Liver (tissue), 3 donors: ENCODE data around the gene SLC18A3.

Experiments
- EGR1 ChIP-seq, 2 donors: IDR thresholded peaks; 2 replicates each; pipeline ENCODE4 v1.6.1; 2016 to 2018; ENCODE audit warnings: antibody characterized with exemption in 2 of 2, low read depth in 2 of 2
- FOXA1 ChIP-seq: IDR thresholded peaks from 2 replicates; pipeline ENCODE4 v1.6.1; 2016; ENCODE audit warnings: antibody characterized with exemption
- GABPA ChIP-seq, 2 donors: IDR thresholded peaks in 1 of 2; conservative IDR thresholded peaks in 1 of 2; 2 replicates each; pipeline ENCODE4 v1.6.1; 2016; ENCODE audit warnings: antibody characterized with exemption in 2 of 2, mild to moderate bottlenecking in 1 of 2, moderate library complexity in 1 of 2
- HNF4A ChIP-seq, 2 donors: conservative IDR thresholded peaks; 2 replicates each; pipeline ENCODE4 v1.6.1; 2016; ENCODE audit warnings: antibody characterized with exemption in 2 of 2, mild to moderate bottlenecking in 2 of 2
- JUND ChIP-seq, 2 donors: IDR thresholded peaks; 2 replicates each; pipeline ENCODE4 v1.6.1; 2016; ENCODE audit warnings: antibody characterized with exemption in 2 of 2
- TAF1 ChIP-seq: conservative IDR thresholded peaks from 2 replicates; pipeline ENCODE4 v1.6.1; 2016; ENCODE audit warnings: antibody characterized with exemption, mild to moderate bottlenecking
- TF ChIP-seq, protein P1 (sequence below): fragments of 150-350 bp; IDR thresholded peaks from 2 replicates; pipeline ENCODE4 v1.5.1; 2017; ENCODE audit warnings: improper control_type of control experiment, low read depth, low read length; ENCODE audit not compliant: missing input control
- TF ChIP-seq, protein P2 (sequence below): IDR thresholded peaks from 2 replicates; pipeline ENCODE4 v1.6.1; 2016; ENCODE audit warnings: antibody characterized with exemption, mild to moderate bottlenecking
- TF ChIP-seq, protein P3 (sequence below): IDR thresholded peaks from 2 replicates; pipeline ENCODE4 v1.6.1; 2016; ENCODE audit warnings: antibody characterized with exemption
- donor health status: healthy.
- donor health status: healthy.

DNA sequence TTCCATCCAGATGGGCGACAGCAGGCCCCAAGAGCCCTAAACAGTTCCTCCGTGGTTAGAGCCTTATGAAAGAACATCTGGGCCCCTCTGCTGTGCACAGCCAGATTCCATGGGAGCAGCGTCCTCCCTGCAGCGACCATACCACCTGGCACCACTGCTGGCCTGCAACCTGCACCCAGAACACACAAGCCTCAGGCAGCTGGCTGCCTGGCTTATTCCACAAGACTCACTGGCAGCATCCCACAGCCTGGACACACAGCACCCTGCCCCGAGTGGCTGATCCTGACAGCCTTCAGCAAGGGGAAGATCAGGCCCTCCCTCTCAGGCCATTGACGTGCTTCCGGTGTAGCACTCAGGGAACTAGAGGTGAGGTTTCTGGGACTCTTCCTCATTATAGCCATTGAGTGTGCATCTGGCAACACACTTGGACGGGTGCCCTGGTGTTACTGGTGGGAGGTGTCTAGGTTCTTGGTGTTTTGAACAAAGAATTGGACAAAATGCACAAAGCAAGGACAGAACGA, 37.5 kb upstream of the SLC18A3 start:
- TF ChIP-seq, protein P1, sequence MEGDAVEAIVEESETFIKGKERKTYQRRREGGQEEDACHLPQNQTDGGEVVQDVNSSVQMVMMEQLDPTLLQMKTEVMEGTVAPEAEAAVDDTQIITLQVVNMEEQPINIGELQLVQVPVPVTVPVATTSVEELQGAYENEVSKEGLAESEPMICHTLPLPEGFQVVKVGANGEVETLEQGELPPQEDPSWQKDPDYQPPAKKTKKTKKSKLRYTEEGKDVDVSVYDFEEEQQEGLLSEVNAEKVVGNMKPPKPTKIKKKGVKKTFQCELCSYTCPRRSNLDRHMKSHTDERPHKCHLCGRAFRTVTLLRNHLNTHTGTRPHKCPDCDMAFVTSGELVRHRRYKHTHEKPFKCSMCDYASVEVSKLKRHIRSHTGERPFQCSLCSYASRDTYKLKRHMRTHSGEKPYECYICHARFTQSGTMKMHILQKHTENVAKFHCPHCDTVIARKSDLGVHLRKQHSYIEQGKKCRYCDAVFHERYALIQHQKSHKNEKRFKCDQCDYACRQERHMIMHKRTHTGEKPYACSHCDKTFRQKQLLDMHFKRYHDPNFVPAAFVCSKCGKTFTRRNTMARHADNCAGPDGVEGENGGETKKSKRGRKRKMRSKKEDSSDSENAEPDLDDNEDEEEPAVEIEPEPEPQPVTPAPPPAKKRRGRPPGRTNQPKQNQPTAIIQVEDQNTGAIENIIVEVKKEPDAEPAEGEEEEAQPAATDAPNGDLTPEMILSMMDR = no peak
- TF ChIP-seq TAF1 (no peak), JUND (IDR thresholded peaks at IDR 0.05) (no peak), HNF4A (conservative IDR thresholded peaks at IDR 0.05) (no peak), EGR1 (IDR thresholded peaks at IDR 0.05; ENCODE audit: low read depth in 2 of 2) (no peak), GABPA (IDR thresholded peaks at IDR 0.05 in 1 of 2, conservative IDR thresholded peaks at IDR 0.05 in 1 of 2) (no peak), FOXA1 (no peak)
- TF ChIP-seq, protein P2, sequence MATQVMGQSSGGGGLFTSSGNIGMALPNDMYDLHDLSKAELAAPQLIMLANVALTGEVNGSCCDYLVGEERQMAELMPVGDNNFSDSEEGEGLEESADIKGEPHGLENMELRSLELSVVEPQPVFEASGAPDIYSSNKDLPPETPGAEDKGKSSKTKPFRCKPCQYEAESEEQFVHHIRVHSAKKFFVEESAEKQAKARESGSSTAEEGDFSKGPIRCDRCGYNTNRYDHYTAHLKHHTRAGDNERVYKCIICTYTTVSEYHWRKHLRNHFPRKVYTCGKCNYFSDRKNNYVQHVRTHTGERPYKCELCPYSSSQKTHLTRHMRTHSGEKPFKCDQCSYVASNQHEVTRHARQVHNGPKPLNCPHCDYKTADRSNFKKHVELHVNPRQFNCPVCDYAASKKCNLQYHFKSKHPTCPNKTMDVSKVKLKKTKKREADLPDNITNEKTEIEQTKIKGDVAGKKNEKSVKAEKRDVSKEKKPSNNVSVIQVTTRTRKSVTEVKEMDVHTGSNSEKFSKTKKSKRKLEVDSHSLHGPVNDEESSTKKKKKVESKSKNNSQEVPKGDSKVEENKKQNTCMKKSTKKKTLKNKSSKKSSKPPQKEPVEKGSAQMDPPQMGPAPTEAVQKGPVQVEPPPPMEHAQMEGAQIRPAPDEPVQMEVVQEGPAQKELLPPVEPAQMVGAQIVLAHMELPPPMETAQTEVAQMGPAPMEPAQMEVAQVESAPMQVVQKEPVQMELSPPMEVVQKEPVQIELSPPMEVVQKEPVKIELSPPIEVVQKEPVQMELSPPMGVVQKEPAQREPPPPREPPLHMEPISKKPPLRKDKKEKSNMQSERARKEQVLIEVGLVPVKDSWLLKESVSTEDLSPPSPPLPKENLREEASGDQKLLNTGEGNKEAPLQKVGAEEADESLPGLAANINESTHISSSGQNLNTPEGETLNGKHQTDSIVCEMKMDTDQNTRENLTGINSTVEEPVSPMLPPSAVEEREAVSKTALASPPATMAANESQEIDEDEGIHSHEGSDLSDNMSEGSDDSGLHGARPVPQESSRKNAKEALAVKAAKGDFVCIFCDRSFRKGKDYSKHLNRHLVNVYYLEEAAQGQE = no peak
- TF ChIP-seq, protein P3, sequence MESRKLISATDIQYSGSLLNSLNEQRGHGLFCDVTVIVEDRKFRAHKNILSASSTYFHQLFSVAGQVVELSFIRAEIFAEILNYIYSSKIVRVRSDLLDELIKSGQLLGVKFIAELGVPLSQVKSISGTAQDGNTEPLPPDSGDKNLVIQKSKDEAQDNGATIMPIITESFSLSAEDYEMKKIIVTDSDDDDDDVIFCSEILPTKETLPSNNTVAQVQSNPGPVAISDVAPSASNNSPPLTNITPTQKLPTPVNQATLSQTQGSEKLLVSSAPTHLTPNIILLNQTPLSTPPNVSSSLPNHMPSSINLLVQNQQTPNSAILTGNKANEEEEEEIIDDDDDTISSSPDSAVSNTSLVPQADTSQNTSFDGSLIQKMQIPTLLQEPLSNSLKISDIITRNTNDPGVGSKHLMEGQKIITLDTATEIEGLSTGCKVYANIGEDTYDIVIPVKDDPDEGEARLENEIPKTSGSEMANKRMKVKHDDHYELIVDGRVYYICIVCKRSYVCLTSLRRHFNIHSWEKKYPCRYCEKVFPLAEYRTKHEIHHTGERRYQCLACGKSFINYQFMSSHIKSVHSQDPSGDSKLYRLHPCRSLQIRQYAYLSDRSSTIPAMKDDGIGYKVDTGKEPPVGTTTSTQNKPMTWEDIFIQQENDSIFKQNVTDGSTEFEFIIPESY = no peak
